ENCODE results near the gene TCP11L1. TPM values are rescaled to one million over a fixed set of nuclear protein-coding genes. Genes with fewer than 3 reads are reported as not detected.
"Not testable (repeated sequence)": the region's sequence is repeated elsewhere in the genome, so short reads cannot be mapped to it uniquely, and the experiment has no call there.

Gene TCP11L1
- total RNA-seq, 1 donor from 2014 or later, result 18.1 TPM

DNA sequence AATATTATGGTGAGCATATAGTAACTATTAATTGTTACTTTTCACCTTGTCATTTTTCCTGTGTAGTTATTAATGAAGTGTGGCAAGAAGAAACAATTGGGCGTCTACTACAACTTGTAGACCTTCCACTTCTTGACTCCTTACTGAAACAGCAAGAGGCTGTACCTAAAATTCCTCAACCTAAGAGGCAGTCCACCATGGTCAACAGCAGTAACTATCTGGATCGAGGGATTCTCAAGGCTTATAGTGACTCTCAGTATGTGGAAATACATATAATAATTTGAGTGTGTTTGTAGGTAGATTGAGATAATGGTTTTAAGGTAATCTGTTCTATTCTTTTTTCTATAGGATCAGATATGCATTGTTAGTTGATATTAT lies 10.8 kb upstream of the TCP11L1 start:
- H3K36me3 ChIP-seq, result no peaks in the 10 kb centered on the region
- no peak overlapping the region for H3K27ac ChIP-seq
- H3K4me3 ChIP-seq, result no peak overlapping the region
- no peaks in the 10 kb centered on the region for H3K9me3 ChIP-seq
- intact Hi-C loops (cut with DNase I), result no loop called here
- H3K4me1 ChIP-seq, result no peaks in the 10 kb centered on the region
- TF ChIP-seq, protein P1, sequence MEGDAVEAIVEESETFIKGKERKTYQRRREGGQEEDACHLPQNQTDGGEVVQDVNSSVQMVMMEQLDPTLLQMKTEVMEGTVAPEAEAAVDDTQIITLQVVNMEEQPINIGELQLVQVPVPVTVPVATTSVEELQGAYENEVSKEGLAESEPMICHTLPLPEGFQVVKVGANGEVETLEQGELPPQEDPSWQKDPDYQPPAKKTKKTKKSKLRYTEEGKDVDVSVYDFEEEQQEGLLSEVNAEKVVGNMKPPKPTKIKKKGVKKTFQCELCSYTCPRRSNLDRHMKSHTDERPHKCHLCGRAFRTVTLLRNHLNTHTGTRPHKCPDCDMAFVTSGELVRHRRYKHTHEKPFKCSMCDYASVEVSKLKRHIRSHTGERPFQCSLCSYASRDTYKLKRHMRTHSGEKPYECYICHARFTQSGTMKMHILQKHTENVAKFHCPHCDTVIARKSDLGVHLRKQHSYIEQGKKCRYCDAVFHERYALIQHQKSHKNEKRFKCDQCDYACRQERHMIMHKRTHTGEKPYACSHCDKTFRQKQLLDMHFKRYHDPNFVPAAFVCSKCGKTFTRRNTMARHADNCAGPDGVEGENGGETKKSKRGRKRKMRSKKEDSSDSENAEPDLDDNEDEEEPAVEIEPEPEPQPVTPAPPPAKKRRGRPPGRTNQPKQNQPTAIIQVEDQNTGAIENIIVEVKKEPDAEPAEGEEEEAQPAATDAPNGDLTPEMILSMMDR (IDR thresholded peaks at IDR 0.05), result no peak
- no peaks in the 10 kb centered on the region for H3K27me3 ChIP-seq (ENCODE audit: low read depth)
- ATAC-seq, result no peak
- no peak for DNase-seq

DNA sequence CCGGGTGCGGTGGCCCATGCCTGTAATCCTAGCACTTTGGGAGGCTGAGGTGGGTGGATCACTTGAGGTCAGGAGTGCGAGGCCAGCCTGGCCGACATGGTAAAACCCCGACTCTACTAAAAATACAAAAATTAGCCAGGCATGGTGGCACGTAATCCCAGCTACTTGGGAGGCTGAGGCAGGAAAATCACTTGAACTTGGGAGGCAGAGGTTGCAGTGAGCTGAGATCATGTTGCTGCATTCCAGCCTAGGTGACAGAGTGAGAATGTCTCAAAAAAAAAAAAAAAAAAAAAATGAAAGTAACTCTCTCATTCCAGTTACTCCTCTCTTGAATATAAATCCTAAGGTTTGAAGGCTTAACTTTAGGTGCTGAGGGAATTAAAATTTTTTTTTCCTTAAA lies 10.2 kb upstream of the TCP11L1 start:
- H3K9me3 ChIP-seq; H3K4me1 ChIP-seq; H3K27ac ChIP-seq; H3K4me3 ChIP-seq; ATAC-seq; intact Hi-C loops (cut with DNase I); DNase-seq; H3K36me3 ChIP-seq; H3K27me3 ChIP-seq (ENCODE audit: low read depth): not testable (repeated sequence)

DNA sequence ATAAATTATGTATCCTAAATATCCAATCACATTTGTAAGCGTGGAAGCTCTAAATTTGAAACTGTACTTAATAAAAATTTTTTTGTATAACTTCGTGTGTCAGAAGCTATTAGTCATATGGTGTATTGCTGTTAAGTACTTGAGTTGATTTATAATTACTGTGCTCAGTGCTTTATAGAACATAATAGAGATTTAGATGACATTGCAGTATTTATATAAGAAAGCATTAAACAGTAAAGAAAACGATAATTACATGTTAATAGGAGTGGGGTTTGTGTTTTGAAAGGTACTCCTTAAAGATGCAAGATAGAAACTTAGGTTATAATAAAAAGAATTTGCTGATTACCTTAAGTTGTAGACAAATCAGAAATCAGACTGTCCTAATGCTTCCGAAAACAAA lies 5.9 kb upstream of the TCP11L1 start:
- intact Hi-C loops (cut with DNase I), result no loop called here
- H3K27me3 ChIP-seq (ENCODE audit: low read depth), result no peaks in the 10 kb centered on the region
- no peak overlapping the region for H3K27ac ChIP-seq
- ATAC-seq (no peak), DNase-seq (no peak)
- no peaks in the 10 kb centered on the region for H3K4me1 ChIP-seq
- H3K9me3 ChIP-seq, result no peaks in the 10 kb centered on the region
- H3K4me3 ChIP-seq, result no peak overlapping the region
- no peaks in the 10 kb centered on the region for H3K36me3 ChIP-seq
- TF ChIP-seq, protein P1 (IDR thresholded peaks at IDR 0.05), result no peak

DNA sequence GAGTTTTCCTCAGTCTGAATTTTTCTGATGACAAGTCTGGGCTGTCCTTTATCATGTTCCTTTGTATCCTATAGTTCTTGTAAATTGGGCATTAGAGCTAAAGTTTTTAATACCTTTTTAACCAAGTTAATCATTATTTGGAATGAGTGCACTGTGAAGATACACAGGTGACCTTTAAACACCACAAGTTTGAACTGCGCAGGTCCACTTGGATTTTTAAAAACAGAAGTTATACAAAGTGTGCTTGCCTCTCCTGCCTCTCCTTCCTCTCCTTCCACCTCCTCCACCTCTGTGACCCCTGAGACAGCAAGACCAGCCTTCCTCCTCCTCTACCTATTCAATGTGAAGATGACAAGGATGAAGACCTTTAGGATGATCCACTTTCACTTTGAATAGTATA lies 4.4 kb upstream of the TCP11L1 start:
- Histone ChIP-seq H3K4me3 (no peak overlapping the region), H3K27ac (no peak overlapping the region), H3K36me3 (no peaks in the 10 kb centered on the region), H3K9me3 (no peaks in the 10 kb centered on the region), H3K4me1 (no peaks in the 10 kb centered on the region), H3K27me3 (ENCODE audit: low read depth) (no peaks in the 10 kb centered on the region)
- DNase-seq, result no peak
- intact Hi-C loops (cut with DNase I), result no loop called here
- TF ChIP-seq, protein P1 (IDR thresholded peaks at IDR 0.05), result no peak
- no peak for ATAC-seq

DNA sequence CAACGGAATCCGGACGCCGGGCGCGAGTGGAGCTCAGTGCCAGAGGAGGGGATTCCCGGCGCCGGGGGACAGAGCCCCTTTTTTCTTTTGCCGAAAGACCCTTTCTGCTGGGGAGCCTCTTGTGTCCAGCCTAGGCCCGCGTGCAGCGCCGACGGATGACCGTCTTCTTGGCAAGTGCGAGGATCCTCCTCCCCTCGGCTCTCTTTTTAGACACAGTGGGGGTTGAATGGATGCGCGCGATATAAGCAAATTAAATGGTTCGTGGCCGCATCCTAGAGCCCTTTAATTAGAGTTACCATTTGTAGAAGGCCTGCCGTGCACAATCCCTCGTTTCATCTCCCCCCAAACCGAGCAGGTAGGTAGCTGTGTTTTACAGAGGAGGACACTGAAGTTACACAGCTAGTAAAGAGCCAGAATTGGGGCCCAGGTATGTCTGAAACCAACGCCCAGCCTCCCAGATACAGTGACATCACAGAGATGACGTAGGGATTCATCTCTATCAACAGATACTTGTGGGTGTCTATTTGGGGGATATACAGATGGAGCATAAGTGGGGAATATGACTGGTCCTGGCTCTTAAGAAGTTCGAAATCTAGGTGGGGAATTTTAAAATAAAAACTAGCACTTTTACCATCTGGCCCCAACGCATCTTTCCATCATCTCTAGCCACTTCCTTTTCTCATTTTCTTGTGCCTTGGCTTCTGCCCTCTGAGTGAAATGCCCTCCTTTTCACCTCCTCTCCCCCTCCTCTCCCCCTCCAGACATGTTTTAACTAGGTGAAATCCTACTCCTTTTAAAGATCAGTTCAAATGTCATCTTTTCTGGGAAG lies 875 bp downstream of the TCP11L1 start:
- TF ChIP-seq, protein P1 (IDR thresholded peaks at IDR 0.05), result no peak
- intact Hi-C loops (cut with DNase I), result no loop called here
- H3K4me3 ChIP-seq, result peak overlapping the region; percentile 97
- H3K27me3 ChIP-seq (ENCODE audit: low read depth), result no peaks in the 10 kb centered on the region
- peaks cover 15% of the 10 kb centered on the region for H3K4me1 ChIP-seq
- ATAC-seq, result peak; percentile 30 to 42
- H3K36me3 ChIP-seq, result peaks cover 6% of the 10 kb centered on the region
- no peaks in the 10 kb centered on the region for H3K9me3 ChIP-seq
- DNase-seq, result no peak
- peak overlapping the region; percentile 99 for H3K27ac ChIP-seq

DNA sequence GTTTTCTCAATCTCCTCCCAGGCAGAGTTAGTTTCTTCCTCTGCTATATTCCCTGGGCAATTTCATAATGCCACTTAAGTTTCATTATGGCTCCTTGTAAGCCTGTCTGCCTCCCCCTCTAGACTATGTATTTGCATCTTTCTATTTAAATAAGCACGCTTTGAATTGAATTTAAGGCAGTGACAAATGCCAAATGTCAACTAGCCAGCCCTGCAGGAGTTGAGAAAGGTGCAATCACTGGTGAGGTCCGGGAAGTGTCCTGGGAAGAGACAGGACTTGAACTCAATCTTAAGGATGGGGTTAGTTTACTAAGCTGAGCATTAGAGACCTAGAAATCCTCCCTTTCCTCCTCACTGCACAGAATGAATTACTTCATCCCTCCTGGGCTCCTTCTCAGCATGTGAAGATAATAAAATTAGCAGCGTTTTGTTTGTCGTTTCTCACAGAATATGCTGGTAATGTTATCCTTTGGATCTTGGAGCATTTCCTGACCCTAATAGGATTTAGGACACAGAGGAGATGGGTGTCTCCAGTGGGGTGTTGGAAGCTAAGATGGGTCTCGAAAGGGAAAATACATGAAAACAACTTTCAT lies 1.6 kb downstream of the TCP11L1 start:
- TF ChIP-seq, protein P1 (IDR thresholded peaks at IDR 0.05), result no peak
- Histone ChIP-seq H3K4me3 (peak overlapping the region; percentile 97), H3K27me3 (ENCODE audit: low read depth) (no peaks in the 10 kb centered on the region), H3K9me3 (no peaks in the 10 kb centered on the region), H3K36me3 (peaks cover 6% of the 10 kb centered on the region), H3K4me1 (peaks cover 15% of the 10 kb centered on the region), H3K27ac (no peak overlapping the region)
- DNase-seq, result no peak
- intact Hi-C loops (cut with DNase I), result no loop called here
- ATAC-seq, result no peak

All from lower lobe of right lung (tissue), 2 donors.